HG03457 (cell line): Measurements from ENCODE around the gene C5orf63.
"Not testable (repeated sequence)": the region's sequence is repeated elsewhere in the genome, so short reads cannot be mapped to it uniquely, and the experiment has no call there.

Source experiments
- ATAC-seq: cut with Tn5 transposase; IDR thresholded peaks from one replicate; pipeline ENCODE4 v1.9.1; 2021; ENCODE audit warnings: moderate number of reproducible peaks; ENCODE audit not compliant: unreplicated experiment

C5orf63 gene

GRCh38 chr5:127038550-127038949 lies 34.8 kb downstream of the C5orf63 start:
- no peak for ATAC-seq

GRCh38 chr5:127031863-127032232 lies 41.5 kb downstream of the C5orf63 start:
- no peak for ATAC-seq

- peak; percentile 12 for ATAC-seq
These were observed 42.0 kb downstream of the C5orf63 start for GRCh38 chr5:127031147-127031862.

- peak; percentile 95 for ATAC-seq
These were observed 42.8 kb downstream of the C5orf63 start, which contains the start of gene MARCHF3 for GRCh38 chr5:127030259-127031146. Gene MARCHF3 (minus strand): TSS chr5:127030558. CDS start chr5:126918171, 112,387 bp downstream.

- peak; percentile 12 for ATAC-seq
These were observed 43.6 kb downstream of the C5orf63 start for GRCh38 chr5:127029581-127030258.

GRCh38 chr5:127028822-127029457 lies 44.4 kb downstream of the C5orf63 start:
- ATAC-seq = no peak

- ATAC-seq = no peak
These were observed 45.8 kb downstream of the C5orf63 start for GRCh38 chr5:127027539-127027938.

GRCh38 chr5:127026166-127026565 lies 47.1 kb downstream of the C5orf63 start:
- no peak for ATAC-seq

GRCh38 chr5:127025467-127025866 lies 47.8 kb downstream of the C5orf63 start:
- no peak for ATAC-seq

- no peak for ATAC-seq
These were observed 48.5 kb downstream of the C5orf63 start for GRCh38 chr5:127024821-127025220.

GRCh38 chr5:127023552-127024191 lies 49.6 kb downstream of the C5orf63 start:
- not testable (repeated sequence) for ATAC-seq

GRCh38 chr5:127022846-127023245 lies 50.5 kb downstream of the C5orf63 start:
- no peak for ATAC-seq

GRCh38 chr5:127019928-127020327 lies 53.4 kb downstream of the C5orf63 start:
- ATAC-seq = no peak

- ATAC-seq = not testable (repeated sequence)
These were observed 56.6 kb downstream of the C5orf63 start for GRCh38 chr5:127016722-127017121.

- ATAC-seq = no peak
These were observed 57.6 kb downstream of the C5orf63 start for GRCh38 chr5:127015716-127016115.

- no peak for ATAC-seq
These were observed 58.7 kb downstream of the C5orf63 start for GRCh38 chr5:127014573-127014972.

- ATAC-seq = no peak
These were observed 59.9 kb downstream of the C5orf63 start for GRCh38 chr5:127013407-127013806.

GRCh38 chr5:127012916-127013315 lies 60.4 kb downstream of the C5orf63 start:
- ATAC-seq = no peak

GRCh38 chr5:127011961-127012644 lies 61.2 kb downstream of the C5orf63 start:
- peak; percentile 71 for ATAC-seq

GRCh38 chr5:127011153-127011552 lies 62.1 kb downstream of the C5orf63 start:
- ATAC-seq = no peak
